ENCODE measurements around the gene GABBR1.

Gene GABBR1

DNA sequence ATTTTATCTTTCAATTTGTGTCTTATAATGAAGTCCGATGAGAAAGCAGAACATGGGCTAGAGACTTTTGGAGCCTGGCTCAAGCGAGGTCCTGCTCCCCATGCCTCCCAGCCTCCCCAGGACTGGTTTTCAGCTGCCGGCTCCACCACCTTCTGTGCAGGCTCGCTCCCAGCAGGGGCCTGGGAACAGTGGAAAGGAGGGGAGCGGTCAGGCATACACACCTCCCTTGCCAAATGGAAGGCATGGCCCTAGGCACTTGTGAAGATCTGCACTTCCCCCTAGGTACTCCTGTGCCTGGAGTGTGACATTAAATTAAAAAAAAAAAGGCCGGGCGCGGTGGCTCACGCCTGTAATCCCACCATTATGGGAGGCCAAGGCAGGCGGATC lies 19.2 kb upstream of the GABBR1 start:
- no peak for DNase-seq

DNA sequence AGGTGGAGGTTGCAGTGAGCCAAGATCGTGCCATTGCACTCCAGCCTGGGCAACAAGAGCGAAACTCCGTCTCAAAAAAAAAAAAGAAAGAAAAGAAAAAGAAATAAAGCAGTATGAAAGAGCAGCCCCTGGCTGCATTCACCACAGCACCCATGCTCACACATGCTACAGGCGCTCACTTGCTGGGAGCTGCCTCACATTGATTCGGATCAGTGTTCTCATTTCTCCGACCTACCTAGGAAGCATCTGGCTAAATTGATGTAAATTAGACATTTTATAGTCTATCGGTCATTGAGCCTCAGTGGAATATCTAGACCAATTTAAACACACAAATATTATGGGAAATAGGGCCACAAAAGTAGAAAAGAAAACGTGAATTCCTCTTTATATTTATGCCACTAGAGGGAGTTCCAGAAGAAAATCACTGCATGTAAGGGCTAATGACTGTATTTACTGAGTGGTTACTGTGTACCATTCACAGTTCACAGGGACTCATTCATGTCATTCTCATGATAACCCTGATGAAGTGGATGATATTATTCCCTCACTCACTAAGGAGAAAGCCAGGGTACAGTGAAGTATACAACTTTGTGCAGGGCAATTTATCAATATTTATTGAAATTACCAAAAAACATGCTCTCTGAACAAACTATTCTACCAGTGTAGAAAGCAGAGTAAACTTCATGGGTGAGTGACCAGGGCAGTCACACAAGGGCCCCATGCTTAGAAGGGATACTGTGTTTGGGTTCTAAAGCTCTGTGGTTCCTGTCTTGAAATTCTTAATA lies 18.6 kb upstream of the GABBR1 start:
- peak; percentile 3 to 50 for DNase-seq

DNA sequence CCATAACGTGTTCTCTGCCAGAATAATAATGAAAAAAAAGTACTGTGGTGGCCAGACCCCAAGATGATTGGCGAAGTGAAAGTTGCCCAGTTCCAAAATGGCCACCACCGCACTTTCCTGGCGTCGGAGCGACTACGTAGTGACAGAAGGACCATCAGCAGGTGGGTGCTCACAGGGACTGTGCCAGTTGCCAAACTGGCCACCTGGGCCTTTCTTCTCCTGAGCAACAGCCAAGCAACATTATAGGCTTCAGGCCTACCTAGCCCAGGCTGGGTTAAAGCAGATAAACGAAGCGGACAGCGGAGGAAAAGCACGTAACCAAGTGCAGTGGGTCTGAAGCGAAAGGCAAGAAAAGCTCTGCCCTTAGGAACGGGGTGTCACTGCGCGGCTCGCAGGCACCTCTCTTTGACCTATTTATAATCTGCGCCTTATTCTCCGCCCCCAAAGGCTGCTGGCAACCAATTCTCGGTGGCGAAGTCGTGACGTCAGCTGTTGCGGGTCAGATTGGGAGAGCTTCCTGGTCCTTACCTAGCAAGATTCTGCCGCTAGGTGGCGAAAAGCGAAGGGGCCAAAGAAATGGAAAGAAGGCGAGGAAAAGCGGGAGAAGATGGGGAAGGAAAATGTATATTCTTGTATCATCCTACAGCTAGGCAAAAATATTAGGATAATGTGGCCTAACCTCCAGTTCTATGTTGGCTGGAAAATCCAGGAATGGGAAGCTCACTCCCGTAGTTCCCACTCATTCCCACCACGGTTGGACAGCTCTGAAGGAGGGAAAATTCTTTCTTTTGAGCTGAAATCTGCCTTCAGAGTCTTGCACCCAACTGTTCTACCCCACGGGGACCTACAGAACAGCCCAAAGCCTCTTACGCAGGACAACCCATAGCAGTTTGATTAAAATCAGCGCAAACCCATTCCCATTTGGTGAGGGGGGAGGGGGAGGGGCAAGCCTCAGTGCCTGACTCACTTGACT lies 17.0 kb upstream of the GABBR1 start:
- peak; percentile 96 to 97 for DNase-seq

DNA sequence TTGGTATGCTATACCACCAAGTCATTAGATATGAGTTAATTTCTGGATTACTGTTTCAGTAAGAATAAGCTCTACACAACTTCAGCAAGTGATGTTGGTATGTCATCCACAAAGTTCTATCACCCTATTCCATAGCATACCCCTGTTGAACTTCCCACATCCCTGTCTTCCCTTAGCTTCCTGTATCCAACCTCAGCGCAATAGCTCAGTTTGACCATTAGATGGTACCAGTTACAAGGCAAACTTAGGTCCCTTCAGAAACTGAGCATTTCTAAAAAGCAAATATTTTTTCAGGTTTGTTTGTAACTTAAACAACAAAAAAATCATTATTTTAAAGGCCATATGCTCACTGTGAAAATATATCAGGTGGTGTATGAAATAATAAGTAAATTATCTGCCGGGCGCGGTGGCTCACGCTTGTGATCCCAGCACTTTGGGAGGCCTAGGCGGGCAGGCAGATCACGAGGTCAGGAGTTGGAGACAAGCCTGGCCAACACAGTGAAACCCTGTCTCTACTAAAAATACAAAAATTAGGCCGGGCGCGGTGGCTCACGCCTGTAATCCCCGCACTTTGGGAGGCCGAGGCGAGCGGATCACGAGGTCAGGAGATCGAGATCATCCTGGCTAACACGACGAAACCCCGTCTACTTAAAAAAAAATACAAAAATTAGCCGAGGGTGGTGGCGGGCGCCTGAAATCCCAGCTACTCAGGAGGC lies 15.1 kb upstream of the GABBR1 start:
- peak; percentile 27 to 41 for DNase-seq

DNA sequence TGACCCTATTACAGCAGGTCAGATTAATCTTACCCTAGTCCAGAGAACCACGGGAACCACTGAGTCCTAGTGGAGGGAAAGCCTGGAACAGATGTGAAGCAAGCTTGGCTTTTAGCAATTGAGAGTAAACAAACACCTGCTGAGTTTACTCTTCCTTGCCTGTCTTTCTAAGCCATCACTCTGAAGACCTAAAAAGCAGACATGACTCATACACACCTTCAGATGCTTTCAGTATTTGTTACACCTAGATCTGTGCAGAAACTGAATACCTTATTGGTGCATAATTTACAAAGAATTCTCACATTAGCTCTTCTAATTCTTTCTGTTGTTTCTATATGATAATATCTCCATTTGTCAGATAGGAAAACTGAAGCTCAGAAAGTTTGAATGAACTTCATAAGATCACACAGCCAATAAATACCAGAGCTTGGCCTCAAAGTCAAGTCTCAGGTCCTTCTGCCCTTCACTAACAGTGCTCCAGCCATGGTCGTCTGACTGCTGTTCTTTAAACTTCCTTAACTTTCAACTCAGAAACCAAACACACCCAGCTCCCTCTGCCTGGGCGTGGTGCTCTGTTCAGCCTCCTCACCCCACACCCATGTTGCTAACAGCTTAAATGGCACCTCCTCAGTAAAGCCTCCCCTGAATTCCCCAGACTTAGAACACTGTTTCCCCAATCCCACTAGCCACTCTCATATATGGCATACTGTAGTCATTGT lies 8.6 kb upstream of the GABBR1 start:
- no peak for DNase-seq

DNA sequence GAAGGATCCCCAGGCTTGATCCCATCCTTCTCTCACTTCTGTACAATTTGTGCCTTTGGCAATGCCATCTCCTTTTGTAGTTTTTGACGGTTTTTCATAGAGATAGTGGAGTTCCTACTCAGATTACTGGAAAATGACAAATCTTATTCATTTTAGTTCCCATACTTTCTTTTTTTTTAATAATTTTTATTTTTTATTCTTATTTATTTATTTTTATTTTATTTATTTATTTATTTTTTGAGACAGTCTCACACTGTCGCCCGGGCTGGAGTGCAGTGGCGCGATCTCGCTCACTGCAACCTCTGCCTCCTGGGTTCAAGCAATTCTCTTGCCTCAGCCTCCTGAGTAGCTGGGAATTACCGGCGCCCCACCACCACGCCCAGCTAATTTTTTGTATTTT lies 4.3 kb upstream of the GABBR1 start:
- DNase-seq = no peak

DNA sequence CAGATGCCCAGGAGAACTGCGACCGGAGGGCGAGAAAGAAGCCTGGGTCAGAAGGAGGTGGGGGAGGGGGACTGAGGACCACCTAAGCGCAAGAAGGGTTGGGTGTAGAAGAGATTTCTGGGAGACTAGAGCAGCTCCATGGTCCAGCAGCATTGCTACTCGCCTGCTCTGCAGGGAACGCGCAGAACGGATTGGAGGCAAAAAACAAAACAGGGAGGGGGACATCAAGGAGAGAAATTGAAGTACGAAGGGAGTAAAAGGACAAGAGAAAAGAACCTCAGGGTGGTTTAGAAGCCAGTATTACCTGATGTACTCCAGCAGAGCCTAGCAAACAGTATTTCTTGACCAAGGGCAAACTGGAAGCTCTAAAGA lies 537 bp upstream of the GABBR1 start:
- DNase-seq = peak in 1 of 2 experiments; percentile 45

DNA sequence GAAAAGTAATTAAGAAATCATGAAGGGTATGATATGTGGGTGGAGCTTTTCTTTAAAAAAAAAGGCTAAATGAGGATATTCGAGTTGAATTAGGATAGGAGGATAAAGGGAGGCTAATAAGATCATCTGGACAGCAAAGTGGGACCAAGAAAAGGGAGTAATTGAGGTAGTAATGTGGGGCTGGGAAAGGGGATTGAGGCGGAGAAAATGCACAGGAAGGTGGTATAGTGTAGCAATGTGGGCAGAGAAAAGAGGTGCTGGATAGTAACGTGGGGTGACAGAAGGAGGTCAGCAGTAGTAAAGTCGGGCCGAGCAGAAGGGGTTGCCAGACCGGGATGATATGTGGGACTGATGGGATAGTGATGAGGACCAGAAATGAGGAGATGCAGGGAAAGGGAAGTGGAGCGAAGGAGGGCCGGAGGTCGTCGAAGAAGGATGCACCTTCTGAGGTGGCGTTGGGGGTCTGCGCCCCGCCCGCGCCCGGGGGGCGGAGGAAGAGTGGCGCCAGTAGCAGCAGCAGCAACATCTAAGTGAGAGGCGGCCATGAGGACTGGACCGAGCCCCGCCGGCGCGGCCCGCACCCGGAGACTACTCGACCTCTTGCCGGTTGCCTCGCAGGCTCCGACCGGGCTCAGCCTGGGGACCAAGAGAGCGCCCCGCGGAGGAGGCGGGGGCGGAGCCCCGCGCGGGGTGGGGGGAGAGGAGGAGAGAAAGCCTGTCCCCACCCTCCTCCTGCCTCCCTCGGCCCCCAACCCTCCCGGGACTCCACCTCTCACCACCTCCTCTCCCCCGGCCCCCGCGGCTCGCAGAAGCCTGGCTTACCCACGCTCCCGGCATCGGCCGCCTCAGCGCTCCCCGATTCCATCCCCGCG lies 887 bp downstream of the GABBR1 start:
- DNase-seq = peak in 1 of 2 experiments; percentile 52

DNA sequence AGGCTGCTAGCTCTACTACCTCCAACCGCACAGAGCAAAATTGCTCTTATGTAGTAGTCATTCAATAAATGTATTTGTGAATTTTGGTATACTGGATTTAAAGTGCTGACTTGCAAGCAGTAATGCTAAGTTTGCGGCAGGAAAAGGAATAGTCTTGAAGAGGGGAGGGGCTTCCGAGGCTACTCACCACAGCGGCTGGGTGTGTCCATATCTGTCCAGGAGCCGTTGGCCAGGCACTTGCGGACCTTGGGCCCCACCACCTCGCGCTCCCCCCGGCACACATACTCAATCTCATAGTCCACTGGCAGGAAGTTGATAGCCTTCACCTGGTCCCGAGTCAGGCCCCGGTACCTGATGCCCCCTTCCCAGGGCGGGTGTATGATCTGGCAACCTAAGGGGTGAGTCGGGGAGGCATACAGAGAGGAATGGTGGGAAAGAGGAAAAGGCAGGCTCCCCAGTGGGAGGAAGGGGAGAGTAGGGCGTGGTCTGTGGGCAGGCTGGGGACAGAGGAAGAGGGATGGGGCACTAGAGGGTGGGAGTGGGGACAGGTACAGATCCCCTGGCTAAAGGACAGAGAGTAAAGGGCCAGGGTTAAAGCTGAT lies 1.7 kb downstream of the GABBR1 start:
- DNase-seq = no peak

DNA sequence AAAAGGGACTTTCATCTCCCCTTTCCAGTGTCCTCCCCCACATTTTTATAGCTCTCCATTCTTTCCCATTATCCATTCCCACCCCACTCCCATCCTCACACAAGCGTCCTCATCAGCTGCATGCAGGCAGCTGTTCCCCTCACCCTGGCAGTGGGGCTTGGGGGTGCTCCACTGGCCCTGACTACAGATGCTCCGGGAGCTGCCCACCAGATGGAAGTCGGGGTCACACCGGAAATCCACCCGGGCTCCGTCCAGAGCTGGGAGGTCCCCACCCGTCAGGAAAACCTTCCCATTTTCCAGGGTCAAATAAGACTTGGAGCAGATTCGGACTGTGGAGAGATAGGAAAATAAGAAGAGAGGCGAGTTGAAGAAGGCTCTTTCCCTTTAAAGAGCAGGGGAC lies 2.7 kb downstream of the GABBR1 start:
- DNase-seq = no peak

DNA sequence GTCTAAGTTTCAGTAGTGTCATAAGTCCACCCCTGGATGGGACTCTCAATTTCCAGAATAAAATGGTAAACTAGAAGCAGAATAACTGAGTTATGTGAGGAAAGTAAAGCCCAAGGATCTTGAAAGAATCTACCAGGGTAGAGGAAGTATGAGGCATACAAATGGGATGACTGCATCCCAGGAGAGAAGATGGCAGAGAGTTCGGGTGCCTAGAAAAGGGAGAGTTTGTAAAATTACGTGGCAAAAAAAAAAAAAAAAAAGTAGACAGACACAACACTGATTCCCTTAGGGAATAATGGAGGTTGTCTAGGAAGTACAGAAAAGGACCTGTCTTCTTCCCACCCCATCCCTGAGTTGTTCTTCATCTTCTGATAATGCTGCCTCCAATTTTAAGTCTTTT lies 3.4 kb downstream of the GABBR1 start:
- DNase-seq = no peak

DNA sequence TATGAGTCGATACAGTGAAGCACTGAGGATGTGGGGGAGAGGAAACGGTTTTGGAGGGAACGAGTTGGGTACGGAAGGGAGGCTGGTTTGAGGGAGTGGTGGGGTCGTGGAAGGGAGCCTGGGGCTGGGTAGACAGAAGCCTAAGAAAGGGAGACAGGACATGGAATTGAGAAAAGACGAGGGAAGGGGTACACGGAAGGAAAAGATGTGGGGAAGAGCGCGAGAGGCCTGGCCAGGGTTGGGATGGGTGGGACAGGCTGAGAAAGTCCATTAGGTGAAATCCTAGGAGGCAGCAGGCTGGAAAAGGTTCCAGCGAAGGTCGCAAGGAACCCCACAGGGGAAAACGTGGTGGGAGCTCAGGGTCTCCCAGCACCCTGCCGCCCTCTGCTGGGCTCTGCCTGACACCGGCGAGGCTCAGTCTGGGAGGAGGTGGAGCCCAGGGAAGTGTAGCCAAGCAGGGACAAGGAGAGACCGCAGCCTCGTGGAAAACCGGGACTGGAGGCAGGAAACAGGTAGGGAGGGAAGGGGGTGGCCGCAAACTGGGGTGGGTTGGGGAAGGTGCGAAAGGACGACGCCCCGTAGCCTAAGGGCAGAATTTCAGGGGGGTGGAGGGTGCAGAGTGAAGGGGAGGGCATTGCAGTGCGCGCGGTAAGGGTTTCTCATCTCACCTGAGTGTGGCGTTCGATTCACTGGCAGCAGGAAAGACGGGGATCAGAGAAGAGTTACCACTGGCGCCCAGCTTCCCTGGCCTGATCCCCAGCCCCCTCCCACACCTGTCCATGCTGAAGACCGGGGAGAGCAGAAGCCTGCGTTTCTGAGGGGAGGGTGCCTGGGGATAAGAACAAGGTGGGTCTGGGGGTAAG lies 4.3 kb downstream of the GABBR1 start:
- peak; percentile 18 to 82 for DNase-seq

DNA sequence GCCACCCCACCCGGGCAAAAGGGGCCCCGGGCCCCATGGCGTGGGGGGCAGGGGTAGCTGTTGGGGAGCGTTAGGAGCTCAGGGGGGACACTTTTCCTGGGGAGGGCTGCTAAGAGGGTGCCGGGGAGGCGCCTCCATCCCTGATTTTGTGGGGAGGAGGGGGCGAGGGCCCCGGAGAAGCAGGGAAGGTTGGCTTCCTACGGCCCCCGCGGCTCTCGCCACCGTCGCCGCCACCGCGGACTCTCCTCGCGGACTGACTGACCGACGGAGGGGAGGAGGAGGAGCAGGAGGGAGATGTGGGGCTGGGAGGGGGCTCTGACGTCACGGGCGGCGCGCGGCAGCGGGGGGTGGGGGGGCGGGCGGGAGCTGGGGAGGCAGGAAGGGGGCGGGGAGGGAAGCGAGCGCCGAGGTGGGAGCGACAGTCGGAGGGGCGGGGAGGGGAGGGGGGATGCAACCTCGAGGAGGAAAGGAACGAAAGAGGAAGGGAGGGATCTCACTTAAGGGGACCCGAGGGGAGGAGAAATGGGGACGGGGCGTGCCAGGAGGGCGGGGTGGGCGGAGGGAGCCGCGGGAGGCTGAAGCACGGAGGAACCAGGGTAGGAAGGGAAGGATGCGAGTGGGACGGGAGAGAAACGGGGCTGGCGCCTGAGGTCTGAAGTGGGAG lies 5.1 kb downstream of the GABBR1 start:
- DNase-seq = peak in 1 of 2 experiments; percentile 44

DNA sequence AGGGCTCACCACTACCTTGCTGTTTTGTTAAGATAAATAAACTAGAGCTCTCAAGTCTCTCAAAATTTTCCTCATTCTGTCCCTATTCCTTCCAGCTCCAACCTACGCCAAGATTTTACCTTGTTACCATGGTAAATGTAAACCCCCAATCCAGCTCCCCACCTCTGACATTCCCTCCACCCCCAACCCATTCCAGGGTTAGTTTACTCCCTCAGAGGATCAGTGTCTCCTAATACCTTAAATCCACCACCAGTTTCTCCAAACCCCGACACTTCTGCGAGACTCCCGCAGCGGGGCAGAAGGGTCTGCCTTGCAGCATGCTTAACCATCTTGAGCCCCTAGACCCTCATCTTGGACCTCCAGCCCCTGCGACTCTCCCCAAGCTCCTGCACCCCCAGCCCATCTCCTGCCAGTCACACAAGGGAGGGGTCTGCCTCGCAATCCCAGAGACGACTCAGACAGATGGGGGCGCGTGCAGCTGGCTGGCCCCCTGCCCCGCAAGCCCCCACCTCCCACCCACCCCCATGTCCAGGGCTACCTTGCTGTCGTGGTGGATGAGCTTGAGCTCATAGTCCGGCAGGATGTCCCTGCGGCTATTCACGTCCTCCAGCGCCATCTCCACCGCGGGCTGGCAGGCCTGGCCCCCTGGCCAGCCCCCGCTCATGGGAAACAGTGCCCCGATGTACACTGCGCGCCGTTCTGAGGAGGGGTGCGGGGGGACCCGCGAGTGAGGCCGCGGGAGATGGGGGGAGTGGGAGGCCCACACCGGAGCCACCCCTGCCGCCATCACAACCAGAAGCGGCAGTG lies 5.8 kb downstream of the GABBR1 start:
- no peak for DNase-seq

DNA sequence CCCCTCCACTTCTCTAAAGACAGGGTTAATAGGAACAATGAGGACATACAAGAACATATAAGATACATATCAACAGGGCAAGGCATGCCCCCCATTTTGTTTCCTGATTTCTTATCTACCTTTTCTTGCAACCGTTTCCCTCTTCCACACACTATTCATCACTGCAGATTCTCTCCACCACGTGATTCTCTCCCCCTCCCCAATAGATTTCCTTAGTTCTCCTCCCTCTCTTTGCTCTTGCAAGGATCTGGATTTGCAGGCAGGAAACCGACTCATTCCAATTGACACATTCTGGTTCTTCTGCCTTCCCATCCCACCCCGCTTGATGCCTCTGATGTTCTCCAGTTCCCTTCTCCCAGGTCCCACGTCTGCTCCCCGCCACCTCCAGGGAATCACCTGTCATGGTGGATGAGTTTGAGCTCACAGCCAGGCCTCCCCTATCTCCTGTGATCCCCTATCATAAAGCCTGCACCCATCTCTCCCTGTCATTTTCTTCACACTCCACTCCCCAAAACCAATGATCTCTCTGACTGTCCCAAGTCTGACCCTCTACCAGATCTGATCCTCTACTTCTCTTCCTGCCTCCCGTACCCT lies 7.5 kb downstream of the GABBR1 start:
- DNase-seq = no peak

DNA sequence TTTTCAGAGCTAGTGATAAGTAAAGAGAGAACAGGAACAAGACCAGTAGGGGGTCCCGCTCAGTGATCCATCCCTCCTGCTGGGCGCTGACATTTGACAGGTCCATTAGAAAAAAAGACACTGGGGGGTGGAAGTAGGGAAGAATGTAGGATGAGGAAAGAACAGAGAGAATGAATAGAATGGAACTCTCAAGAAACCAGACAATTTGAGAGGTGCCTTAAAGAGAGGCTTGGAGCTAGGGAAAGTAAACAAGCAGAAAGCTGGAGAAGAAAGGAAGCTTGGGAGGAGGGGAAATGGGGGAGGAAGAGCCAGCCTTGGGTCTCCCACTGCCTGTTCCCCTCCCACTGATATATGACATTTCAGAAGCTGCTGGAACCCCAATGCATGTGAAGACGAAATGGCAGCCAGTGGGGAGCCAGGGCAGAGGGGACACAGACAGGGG lies 8.4 kb downstream of the GABBR1 start:
- no peak for DNase-seq

DNA sequence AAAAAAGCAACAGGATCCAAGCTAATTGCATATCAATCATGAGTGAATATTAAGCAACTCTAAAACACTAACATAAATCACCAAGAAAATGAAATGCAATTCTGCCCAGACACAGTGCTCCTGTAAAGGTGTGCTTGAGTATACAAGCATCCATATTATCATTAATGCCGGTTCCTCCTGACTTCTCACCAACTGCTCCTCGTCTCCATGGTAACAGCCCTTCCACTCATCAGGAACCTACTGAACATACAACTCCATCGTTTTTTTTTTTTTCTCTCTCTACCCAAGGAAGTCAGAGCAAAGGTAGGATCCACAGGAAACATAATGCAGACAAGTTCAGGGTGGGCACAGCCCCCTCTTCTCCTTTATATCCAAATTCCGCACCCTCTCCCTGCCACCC lies 12.4 kb downstream of the GABBR1 start:
- no peak for DNase-seq

DNA sequence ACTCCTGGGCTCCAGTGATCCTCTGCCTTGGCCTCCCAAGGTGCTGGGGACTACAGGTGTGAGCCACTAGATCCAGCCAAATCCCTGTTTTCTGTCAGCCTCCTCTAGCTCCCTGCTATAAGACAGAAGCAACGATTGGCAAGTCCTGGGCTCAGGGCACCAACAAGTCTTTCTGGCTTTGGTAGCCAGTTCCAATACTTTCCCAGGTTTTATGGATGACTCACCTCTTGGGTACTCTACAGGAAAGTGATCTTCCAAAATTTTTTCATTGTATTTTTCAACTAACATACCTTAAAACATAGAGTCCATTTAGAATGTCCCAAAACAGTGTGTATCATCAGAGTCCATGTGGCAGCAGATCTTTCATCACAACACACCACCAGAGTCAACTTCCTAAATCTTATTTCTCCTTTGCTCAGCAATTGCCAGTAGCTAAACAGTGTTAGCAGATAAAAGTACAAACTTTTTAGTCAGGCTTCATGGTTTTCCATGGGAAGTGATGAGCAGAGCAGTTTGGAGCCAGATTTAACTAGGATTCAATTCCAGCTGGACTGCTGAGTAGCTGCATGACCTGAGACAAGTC lies 13.3 kb downstream of the GABBR1 start:
- DNase-seq = no peak

Data from NCI-H446 (cell line).